COLO829 (cell line): Measurements from ENCODE around the gene CHST15.

Experiments
- DNase-seq: peaks from one replicate; pipeline ENCODE4 v3.0.0; 2012; ENCODE audit warnings: low spot score

CHST15 gene

GRCh38 chr10:124029559-124029958 lies 63.8 kb downstream of the CHST15 start:
- DNase-seq: no peak

- DNase-seq: no peak
Measured at GRCh38 chr10:124028700-124029480, 64.5 kb downstream of the CHST15 start.

DNA sequence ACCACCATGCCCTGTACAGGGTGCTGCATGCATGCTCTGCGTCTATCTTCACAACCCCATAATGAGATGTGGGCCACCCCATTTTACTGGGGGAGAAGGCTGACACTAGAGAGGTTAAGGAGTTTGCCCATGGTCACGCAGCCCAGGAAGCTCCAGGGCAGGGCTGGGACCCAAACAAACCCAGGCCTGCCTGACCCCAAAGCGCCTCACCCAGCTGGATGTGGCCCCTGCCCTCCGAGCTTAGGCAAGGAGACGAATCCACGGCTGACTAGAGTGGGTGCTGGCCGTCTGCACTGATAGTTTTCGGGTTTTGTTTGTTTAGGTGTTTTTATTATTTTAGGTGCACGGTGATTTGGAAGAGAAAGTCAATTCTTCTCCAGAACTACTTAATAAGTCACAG lies 65.7 kb downstream of the CHST15 start:
- DNase-seq: no peak

DNA sequence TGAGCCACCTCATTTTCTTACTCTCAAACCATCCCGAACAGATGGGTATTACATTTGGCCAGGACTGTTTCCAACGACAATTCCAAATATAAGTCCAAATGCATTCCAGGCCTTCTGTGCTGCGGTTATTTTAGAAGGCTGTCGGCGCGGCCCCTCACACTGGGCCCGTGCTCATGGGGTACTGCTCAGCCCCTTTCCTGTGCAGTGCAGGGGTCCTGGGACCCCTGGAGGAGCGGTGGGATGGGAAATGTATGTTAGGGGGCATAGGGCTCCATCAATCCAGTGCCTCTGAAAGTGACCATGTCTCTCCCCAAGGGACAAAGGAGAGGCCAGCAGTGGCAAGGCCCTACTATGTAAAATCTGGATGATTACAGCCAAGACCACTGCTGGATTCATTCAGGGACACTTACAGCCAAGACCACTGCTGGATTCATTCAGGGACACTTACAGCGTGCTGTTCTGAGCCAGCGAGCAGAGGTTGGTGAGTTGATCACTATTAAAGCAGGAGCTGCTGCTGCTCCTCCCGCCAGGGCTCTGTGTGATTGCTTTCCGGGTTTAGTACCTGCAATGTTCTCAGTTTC lies 66.3 kb downstream of the CHST15 start:
- no peak for DNase-seq

DNA sequence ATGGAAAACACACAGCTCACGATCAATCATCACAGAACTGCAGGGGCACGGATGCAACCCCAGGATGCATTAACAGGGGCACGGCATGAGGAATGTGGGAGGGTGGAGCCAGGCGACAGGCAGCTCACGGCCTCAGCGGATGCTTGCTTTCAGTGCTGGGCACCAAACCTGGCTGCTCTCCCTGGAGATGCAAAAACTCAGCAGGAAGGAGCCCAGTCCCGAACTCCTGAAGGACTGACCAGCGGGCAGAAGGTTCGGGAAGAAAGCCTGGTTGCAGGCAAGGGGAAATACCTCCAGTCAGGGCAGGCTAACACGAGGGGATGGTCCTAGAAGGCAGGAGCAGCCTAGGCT lies 66.8 kb downstream of the CHST15 start:
- DNase-seq: no peak

- no peak for DNase-seq
Measured at GRCh38 chr10:124025660-124026588, 67.5 kb downstream of the CHST15 start.

GRCh38 chr10:124025152-124025551 lies 68.2 kb downstream of the CHST15 start:
- no peak for DNase-seq

DNA sequence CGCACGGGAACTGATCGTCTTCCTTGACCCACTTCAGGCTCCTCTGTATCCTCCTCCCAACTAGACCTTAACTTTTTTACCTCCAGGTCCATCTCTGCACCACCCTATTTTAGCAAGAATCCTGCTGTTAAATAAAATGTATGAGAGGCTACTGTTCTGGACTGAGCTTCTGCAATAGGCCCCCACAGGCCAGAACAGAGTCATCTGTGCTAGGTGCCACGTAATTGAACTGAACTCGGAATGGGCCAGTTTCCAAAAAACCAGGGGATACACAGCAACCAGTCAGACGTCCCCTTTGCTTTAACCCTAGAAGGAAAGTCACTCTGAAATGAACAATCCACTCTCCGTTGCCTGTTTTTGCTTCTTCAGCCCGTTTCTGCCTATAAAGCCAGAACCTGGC lies 71.3 kb downstream of the CHST15 start:
- DNase-seq: no peak

DNA sequence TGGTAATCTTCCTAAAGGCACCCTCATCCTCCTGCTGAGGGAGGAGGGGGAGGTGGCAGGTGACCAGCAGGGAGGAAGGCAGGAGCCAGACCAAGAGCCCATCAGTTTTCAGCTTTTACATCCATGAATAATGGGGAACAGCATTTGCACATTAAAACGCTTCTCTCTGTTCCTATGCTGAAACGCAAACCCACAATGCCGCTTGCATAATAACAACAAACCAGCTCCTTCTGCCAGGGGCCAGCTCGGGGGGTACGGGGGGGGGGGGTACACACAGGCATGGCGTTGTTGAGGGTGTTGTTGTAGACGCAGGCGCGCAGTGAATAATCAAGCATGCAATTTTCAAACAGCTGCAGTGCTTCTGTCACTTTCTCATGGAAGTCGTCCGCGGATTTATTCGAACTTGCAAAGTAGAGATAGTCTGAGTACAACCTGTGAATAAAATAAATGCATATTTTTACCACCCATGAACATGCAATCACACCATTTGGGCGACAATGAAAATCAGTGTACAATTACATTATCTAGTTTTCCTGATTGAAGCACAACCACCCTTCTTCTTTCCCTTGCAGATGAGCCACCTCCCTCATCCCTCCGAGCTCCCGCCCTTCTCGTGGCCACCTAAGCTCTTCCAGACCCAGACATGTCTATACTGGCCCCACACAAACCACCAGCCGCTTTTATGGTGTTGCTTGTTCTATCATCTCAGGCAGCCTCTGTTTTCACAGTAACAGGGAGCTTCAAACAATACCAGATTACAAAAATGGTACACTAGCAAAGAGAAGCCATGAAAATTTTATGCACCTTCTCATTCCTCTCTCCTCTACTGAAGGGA lies 72.2 kb downstream of the CHST15 start:
- no peak for DNase-seq

- DNase-seq: no peak
Measured at GRCh38 chr10:124019886-124020797, 73.3 kb downstream of the CHST15 start.

DNA sequence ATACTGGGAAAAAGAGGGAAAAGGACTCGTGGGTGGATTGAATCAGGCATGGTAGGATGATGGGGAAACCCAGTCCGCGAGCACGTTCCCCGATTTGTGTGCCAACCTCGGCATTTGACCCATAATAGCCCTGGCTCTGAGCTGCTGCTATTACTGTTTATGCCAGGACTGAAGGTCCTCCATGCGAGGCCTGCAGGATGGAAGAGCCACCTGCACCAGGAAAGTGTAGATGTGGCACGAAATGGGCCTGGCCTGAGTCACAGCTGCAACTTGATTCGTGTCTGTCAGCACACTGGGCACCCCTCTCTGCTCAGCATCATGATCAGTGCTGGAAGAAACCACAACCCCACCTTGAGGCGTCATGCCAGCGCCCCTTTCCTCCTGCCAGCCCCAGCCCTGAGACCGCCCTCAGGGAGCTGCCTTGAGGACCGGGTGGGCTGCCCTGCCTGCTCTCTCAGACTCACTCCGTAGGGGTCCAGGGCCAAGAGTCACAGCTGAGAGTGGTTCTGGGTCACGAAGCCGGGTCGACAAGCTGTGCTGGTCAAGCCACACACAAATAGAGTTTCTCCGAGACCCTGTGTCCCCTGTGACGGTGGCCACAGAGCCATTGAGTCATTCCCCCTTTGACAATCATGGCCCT lies 74.4 kb downstream of the CHST15 start:
- DNase-seq: no peak

GRCh38 chr10:124017729-124018128 lies 75.7 kb downstream of the CHST15 start:
- no peak for DNase-seq

- DNase-seq: no peak
Measured at GRCh38 chr10:124016804-124017375, 76.5 kb downstream of the CHST15 start.

DNA sequence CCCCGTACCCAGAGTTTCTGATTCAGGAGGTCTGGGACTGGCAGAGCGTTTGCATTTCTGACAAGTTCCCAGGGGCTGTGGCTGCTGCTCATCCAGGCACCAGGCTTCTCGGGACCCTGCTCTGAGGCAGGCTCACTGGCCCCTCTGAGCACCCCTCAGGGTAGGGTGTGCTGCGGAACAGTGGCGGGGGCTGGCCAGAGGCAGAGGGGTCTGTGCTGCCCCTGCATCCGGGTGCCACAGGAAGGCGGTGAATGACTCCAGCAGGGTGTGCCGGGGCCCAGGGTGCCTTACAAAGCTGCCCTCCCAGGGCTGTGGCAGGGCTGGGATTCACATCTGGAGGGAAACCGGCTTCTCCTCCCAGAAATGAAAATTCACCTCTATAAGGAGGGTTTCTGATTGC lies 77.4 kb downstream of the CHST15 start:
- DNase-seq: no peak

DNA sequence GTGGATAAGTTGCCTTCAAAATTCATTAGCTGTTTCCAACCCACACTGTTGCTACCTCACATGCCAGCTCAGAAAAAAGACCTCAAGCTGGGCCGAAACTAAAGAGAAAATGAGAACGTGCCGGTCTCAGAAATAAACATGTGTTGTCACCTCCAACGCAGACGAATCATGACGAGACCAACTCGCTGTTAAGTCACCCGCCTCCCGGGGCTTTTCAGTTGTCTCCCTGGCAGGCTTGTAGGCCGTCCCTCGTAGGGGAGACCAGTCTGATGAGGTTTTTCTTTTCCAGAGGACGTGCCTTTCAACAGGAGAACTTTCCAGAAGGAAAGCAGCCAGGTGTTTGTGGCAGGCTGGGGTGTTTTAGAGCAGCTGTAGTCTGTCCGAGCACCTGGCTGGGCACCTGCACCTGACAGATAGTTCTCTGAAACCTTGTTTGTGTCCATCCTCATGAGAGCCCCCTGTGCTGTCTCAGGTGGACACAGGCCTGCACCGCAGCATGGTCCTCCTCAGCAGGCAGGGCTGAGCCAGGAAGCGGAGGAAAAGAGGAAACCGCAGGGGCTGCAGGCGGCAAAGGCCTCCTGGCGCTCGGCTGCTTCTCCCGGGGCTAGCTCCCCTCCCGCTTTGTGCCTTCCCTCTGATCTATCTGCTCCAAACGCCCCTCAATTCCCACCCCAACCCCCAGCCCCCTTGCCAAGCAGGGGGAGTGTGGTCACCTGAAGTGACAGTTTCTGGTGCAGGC lies 78.8 kb downstream of the CHST15 start:
- DNase-seq: no peak

DNA sequence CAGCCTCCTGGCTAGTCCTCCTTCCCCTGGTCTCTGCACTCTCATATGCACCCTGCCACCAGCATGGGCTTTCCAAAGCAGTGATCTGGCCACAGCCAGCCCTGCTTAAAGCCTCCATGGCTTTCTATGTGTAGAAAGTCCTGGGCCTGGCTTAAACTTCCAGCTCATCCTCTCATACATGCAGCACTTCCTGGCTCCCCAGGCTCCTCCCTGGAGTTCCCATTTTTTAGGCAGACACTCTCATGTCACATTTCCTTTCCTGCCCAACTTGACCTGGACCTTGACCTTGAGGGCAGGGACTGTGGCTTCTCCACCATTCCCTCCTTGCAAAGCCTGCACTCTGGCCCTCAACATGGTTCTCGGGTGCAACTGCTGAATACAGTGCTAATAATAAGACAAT lies 79.5 kb downstream of the CHST15 start:
- no peak for DNase-seq

GRCh38 chr10:124012991-124013390 lies 80.4 kb downstream of the CHST15 start:
- no peak for DNase-seq

DNA sequence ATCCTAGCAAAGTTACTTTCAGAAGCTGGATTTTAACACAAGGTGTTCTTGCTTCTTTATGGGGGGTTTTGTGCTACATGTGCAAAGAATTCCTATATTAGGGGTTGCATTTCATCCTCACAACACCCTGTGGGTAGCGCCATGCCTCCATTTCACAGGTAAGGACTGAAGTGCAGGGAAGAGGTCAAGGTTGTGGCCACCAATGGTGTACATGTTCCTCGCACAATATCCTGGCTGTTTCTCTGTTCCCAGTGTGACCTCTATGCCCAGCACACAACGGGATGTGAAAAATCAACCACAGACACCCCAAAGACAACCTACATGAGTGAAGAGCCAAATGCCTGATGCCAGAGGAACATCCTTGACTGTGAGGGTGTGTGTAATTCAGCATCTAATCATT lies 80.8 kb downstream of the CHST15 start:
- no peak for DNase-seq

GRCh38 chr10:124012066-124012465 lies 81.3 kb downstream of the CHST15 start:
- DNase-seq: no peak
